ENCODE data around the gene CPNE6. TPM values are rescaled to one million over a fixed set of nuclear protein-coding genes. Genes with fewer than 3 reads are reported as not detected.

Gene CPNE6
- polyA plus RNA-seq, 1 of the 3 experiments (the other 2 are of a cell fraction): not detected

- H3K9me3 ChIP-seq: no peaks in the 10 kb centered on the region
- DNase-seq: no peak
- H3K79me2 ChIP-seq (ENCODE audit: insufficient read depth): no peaks in the 10 kb centered on the region
- H3K4me2 ChIP-seq: peak overlapping the region; percentile 88
- POLR2A ChIA-PET: interaction anchor here (0.6 to 3.1 kb wide), 14 partner anchors 14 to 464 kb away, joined by 3 to 22 read pairs (median 6); partner anchors contain the start of genes DCAF11, EMC9, IRF9 and NRL
- peak overlapping the region; percentile 72 to 80; a peak in 3 of 4 replicates for H3K4me3 ChIP-seq (ENCODE audit: low read depth in 2 of 2, low read length in 1 of 2)
- H3K27ac ChIP-seq (ENCODE audit: low read depth in 2 of 2, low read length in 1 of 2): peak overlapping the region in 1 of 2 experiments; percentile 8; a peak in 1 of 4 replicates
- no peak overlapping the region for H2AFZ ChIP-seq (ENCODE audit: low read depth)
- no peaks in the 10 kb centered on the region for H3K36me3 ChIP-seq (replicated peaks in 1 of 2; ENCODE audit: control insufficient read depth in 1 of 2, insufficient read depth in 2 of 2, low read length in 1 of 2)
- no peaks in the 10 kb centered on the region for H3K27me3 ChIP-seq (ENCODE audit: insufficient read depth)
- no peaks in the 10 kb centered on the region for H3F3A ChIP-seq (replicated peaks; ENCODE audit: insufficient read depth)
- H3K9me2 ChIP-seq: no peaks in the 10 kb centered on the region
- CTCF ChIA-PET: interaction anchor here (1.0 to 42.8 kb wide), 5 partner anchors 32 to 464 kb away, joined by 3 to 1159 read pairs (median 5); partner anchors contain the start of gene PCK2
- TF ChIP-seq EZH2phosphoT487 (IDR thresholded peaks at IDR 0.05; ENCODE audit: borderline replicate concordance, low read depth) (no peak), YY1 (IDR thresholded peaks at IDR 0.05; ENCODE audit: low read depth) (no peak), EP300 (IDR thresholded peaks at IDR 0.05; ENCODE audit: borderline replicate concordance in 1 of 2, low read depth in 1 of 2, low read length in 1 of 2) (no peak), JUND (IDR thresholded peaks at IDR 0.05) (no peak), POLR2AphosphoS5 (IDR thresholded peaks at IDR 0.05; ENCODE audit: low read depth, low read length) (no peak), RCOR1 (IDR thresholded peaks at IDR 0.05; ENCODE audit: low read length) (no peak), USF2 (IDR thresholded peaks at IDR 0.05; ENCODE audit: borderline replicate concordance, low read depth, low read length) (no peak), ZBTB33 (IDR thresholded peaks at IDR 0.05; ENCODE audit: borderline replicate concordance, low read depth) (no peak)
- H4K20me1 ChIP-seq (ENCODE audit: insufficient read depth): no peaks in the 10 kb centered on the region
- H3K9ac ChIP-seq: no peak overlapping the region
- H3K4me1 ChIP-seq (ENCODE audit: control insufficient read depth in 1 of 2, insufficient read depth in 2 of 2, low read depth in 1 of 2, low read length in 1 of 2): peaks cover 0 to 18% of the 10 kb centered on the region in 2 experiments; a peak in 1 of 4 replicates
- 79% methylated on average over 18 of the region's 20 CpGs for WGBS (ENCODE audit: low lambda C conversion rate)
These were observed 18.5 kb upstream of the CPNE6 start for GRCh38 chr14:24052656-24053547.

- Histone ChIP-seq H3K4me3 (ENCODE audit: low read depth in 2 of 2, low read length in 1 of 2) (no peak overlapping the region), H3K9me2 (no peaks in the 10 kb centered on the region), H3K79me2 (ENCODE audit: insufficient read depth) (no peaks in the 10 kb centered on the region), H3K9ac (no peak overlapping the region), H3K27me3 (ENCODE audit: insufficient read depth) (no peaks in the 10 kb centered on the region), H3F3A (replicated peaks; ENCODE audit: insufficient read depth) (no peaks in the 10 kb centered on the region), H3K27ac (ENCODE audit: low read depth in 2 of 2, low read length in 1 of 2) (no peak overlapping the region), H2AFZ (ENCODE audit: low read depth) (no peak overlapping the region), H4K20me1 (ENCODE audit: insufficient read depth) (no peaks in the 10 kb centered on the region), H3K4me1 (ENCODE audit: control insufficient read depth in 1 of 2, insufficient read depth in 2 of 2, low read depth in 1 of 2, low read length in 1 of 2) (peaks cover 0 to 20% of the 10 kb centered on the region in 2 experiments; a peak in 1 of 4 replicates), H3K4me2 (no peak overlapping the region), H3K9me3 (no peaks in the 10 kb centered on the region), H3K36me3 (replicated peaks in 1 of 2; ENCODE audit: control insufficient read depth in 1 of 2, insufficient read depth in 2 of 2, low read length in 1 of 2) (no peaks in the 10 kb centered on the region)
- WGBS (ENCODE audit: low lambda C conversion rate): 59% methylated on average over 8 of the region's 10 CpGs
- DNase-seq: peak; percentile 12
- CTCF ChIA-PET: interaction anchor here (0.6 to 42.8 kb wide), 7 partner anchors 8 to 244 kb away, joined by 3 to 1159 read pairs (median 3); partner anchors contain the start of gene PCK2
- POLR2A ChIA-PET: interaction anchor here (1.2 to 3.1 kb wide), 4 partner anchors 26 to 60 kb away, joined by 4 to 14 read pairs (median 6); partner anchors contain the start of gene PCK2
- TF ChIP-seq PBX3 (IDR thresholded peaks at IDR 0.05) (no peak), RCOR1 (IDR thresholded peaks at IDR 0.05; ENCODE audit: low read length) (no peak), MXI1 (IDR thresholded peaks at IDR 0.05; ENCODE audit: low read depth, low read length) (no peak), ELF1 (IDR thresholded peaks at IDR 0.05) (no peak), NFIC (IDR thresholded peaks at IDR 0.05; ENCODE audit: borderline replicate concordance) (no peak), FOXM1 (IDR thresholded peaks at IDR 0.05; ENCODE audit: low read depth) (no peak), RFX5 (IDR thresholded peaks at IDR 0.05; ENCODE audit: low read length) (no peak), REST (IDR thresholded peaks at IDR 0.05; ENCODE audit: low read depth, low read length) (no peak), POLR2AphosphoS5 (IDR thresholded peaks at IDR 0.05; ENCODE audit: low read depth, low read length) (no peak), RXRA (IDR thresholded peaks at IDR 0.05; ENCODE audit: borderline replicate concordance, low read depth) (no peak)
These were observed 17.6 kb upstream of the CPNE6 start for GRCh38 chr14:24053548-24054323.

Measured in SK-N-SH (cell line).